DMS79 (cell line): ENCODE data around the gene SCNN1B.
A peak's percentile ranks its signal among the peaks of the same experiment; 100 is the strongest.
"Not testable (repeated sequence)": the region's sequence is repeated elsewhere in the genome, so short reads cannot be mapped to it uniquely, and the experiment has no call there.

Experiments used
- DNase-seq: peaks from one replicate; lab custom pipeline; 2025; lab: John Stamatoyannopoulos, UW

Gene SCNN1B

GRCh38 chr16:23288726-23289512 lies 13.2 kb upstream of the SCNN1B start:
- no peak for DNase-seq

GRCh38 chr16:23290189-23291062 lies 11.7 kb upstream of the SCNN1B start:
- DNase-seq: no peak

- DNase-seq: no peak
Observed at GRCh38 chr16:23293016-23293415, 9.1 kb upstream of the SCNN1B start.

GRCh38 chr16:23294260-23294659 lies 7.8 kb upstream of the SCNN1B start:
- DNase-seq: no peak

- DNase-seq: no peak
Observed at GRCh38 chr16:23296994-23297393, 5.1 kb upstream of the SCNN1B start.

- DNase-seq: no peak
Observed at GRCh38 chr16:23298290-23298915, 3.7 kb upstream of the SCNN1B start.

GRCh38 chr16:23299815-23300214 lies 2.3 kb upstream of the SCNN1B start:
- DNase-seq: not testable (repeated sequence)

GRCh38 chr16:23301251-23302044 lies 654 bp upstream of the SCNN1B start:
- DNase-seq: no peak

GRCh38 chr16:23303685-23304084 lies 1.6 kb downstream of the SCNN1B start:
- no peak for DNase-seq

GRCh38 chr16:23304620-23305019 lies 2.5 kb downstream of the SCNN1B start:
- no peak for DNase-seq

GRCh38 chr16:23306199-23307100 lies 4.3 kb downstream of the SCNN1B start:
- DNase-seq: no peak

- DNase-seq: no peak
Observed at GRCh38 chr16:23310217-23310616, 8.1 kb downstream of the SCNN1B start.

GRCh38 chr16:23310744-23311143 lies 8.6 kb downstream of the SCNN1B start:
- no peak for DNase-seq

- DNase-seq: no peak
Observed at GRCh38 chr16:23316232-23316631, 14.1 kb downstream of the SCNN1B start.

GRCh38 chr16:23316634-23317265 lies 14.6 kb downstream of the SCNN1B start:
- DNase-seq: no peak

- DNase-seq: peak; percentile 90
Observed at GRCh38 chr16:23317266-23317661, 15.2 kb downstream of the SCNN1B start.

GRCh38 chr16:23317751-23318150 lies 15.6 kb downstream of the SCNN1B start:
- no peak for DNase-seq

GRCh38 chr16:23318639-23319038 lies 16.5 kb downstream of the SCNN1B start:
- DNase-seq: peak; percentile 64

GRCh38 chr16:23319861-23320615 lies 17.9 kb downstream of the SCNN1B start:
- DNase-seq: no peak

- no peak for DNase-seq
Observed at GRCh38 chr16:23320693-23321092, 18.6 kb downstream of the SCNN1B start.
